ENCODE measurements around the gene PEX11G. TPM values are rescaled to one million over a fixed set of nuclear protein-coding genes. Genes with fewer than 3 reads are reported as not detected.

Gene PEX11G
- total and polyA plus RNA-seq, 10 of the 15 experiments (the other 5 are each of a cell fraction or from before 2014, with no cell fraction given) = 0.05 to 1.8 (median 0.73) TPM; not detected in 1

- no peaks in the 10 kb centered on the region for H3K79me2 ChIP-seq (ENCODE audit: control insufficient read depth, insufficient read depth, low read length)
- RAD21 ChIA-PET (ENCODE audit: unreplicated experiment) = no interaction called here
- ATAC-seq = no peak
- no peak for DNase-seq (ENCODE audit: low read depth, low spot score)
- H3K36me3 ChIP-seq (ENCODE audit: control insufficient read depth in 2 of 2, insufficient read depth in 2 of 2, low read length in 1 of 2) = peaks cover 15 to 46% of the 10 kb centered on the region in 2 experiments; a peak in 3 of 4 replicates
- no peak overlapping the region for H3K4me2 ChIP-seq (ENCODE audit: control insufficient read depth, insufficient read depth)
- H3K4me1 ChIP-seq (ENCODE audit: control insufficient read depth, insufficient read depth, low read length) = no peaks in the 10 kb centered on the region
- BruUV-seq (replicated peaks) = no TSS peak
- SMC1A ChIA-PET (ENCODE audit: uncharacterized antibody, unreplicated experiment) = no interaction called here
- in situ Hi-C loops (cut with MboI) (no loop called here), intact Hi-C loops (cut with micrococcal nuclease; ENCODE audit: unreplicated experiment) (no loop called here)
- H3K4me3 ChIP-seq = no peak overlapping the region
- POLR2A ChIA-PET = no interaction called here
- H4K20me1 ChIP-seq (ENCODE audit: control insufficient read depth, insufficient read depth) = no peaks in the 10 kb centered on the region
- H3K27me3 ChIP-seq (replicated peaks in 1 of 2; ENCODE audit: control insufficient read depth in 2 of 2, insufficient read depth in 2 of 2, low read length in 1 of 2) = no peaks in the 10 kb centered on the region
- H3K9me3 ChIP-seq (replicated peaks; ENCODE audit: control insufficient read depth, insufficient read depth, low read length) = no peaks in the 10 kb centered on the region; the same call in 2 of the 3 replicates
- no peak for FAIRE-seq
- H3K27ac ChIP-seq (ENCODE audit: control insufficient read depth, insufficient read depth) = no peak overlapping the region
- H3K9ac ChIP-seq (ENCODE audit: control insufficient read depth, insufficient read depth, low read length) = no peak overlapping the region
- 94% methylated on average over 13 of the region's 14 CpGs for WGBS (ENCODE audit: insufficient coverage, insufficient replicate concordance, low lambda C conversion rate, missing lambda C conversion rate)
- H2AFZ ChIP-seq (ENCODE audit: control insufficient read depth, low read depth, low read length) = no peak overlapping the region
- TF ChIP-seq ZNF274 (IDR thresholded peaks at IDR 0.05; ENCODE audit: insufficient read depth, insufficient read length) (no peak), EGR1 (IDR thresholded peaks at IDR 0.05; ENCODE audit: borderline replicate concordance in 1 of 2, low read depth in 2 of 2, low read length in 2 of 2) (no peak)
- CTCF ChIA-PET = no interaction called here
Measured at GRCh38 chr19:7460562-7460966, 28.3 kb downstream of the PEX11G start.

GRCh38 chr19:7459773-7460172 is 29.1 kb downstream of the PEX11G start:
- no TSS peak for BruUV-seq (replicated peaks)
- Histone ChIP-seq H3K27me3 (replicated peaks in 1 of 2; ENCODE audit: control insufficient read depth in 2 of 2, insufficient read depth in 2 of 2, low read length in 1 of 2) (no peaks in the 10 kb centered on the region), H3K4me1 (ENCODE audit: control insufficient read depth, insufficient read depth, low read length) (no peaks in the 10 kb centered on the region), H3K79me2 (ENCODE audit: control insufficient read depth, insufficient read depth, low read length) (no peaks in the 10 kb centered on the region), H3K27ac (ENCODE audit: control insufficient read depth, insufficient read depth) (no peak overlapping the region), H3K4me2 (ENCODE audit: control insufficient read depth, insufficient read depth) (no peak overlapping the region), H3K4me3 (no peak overlapping the region), H3K9me3 (replicated peaks; ENCODE audit: control insufficient read depth, insufficient read depth, low read length) (peaks cover 8% of the 10 kb centered on the region; the same call in 2 of the 3 replicates), H2AFZ (ENCODE audit: control insufficient read depth, low read depth, low read length) (no peak overlapping the region), H3K9ac (ENCODE audit: control insufficient read depth, insufficient read depth, low read length) (no peak overlapping the region), H4K20me1 (ENCODE audit: control insufficient read depth, insufficient read depth) (no peaks in the 10 kb centered on the region), H3K36me3 (ENCODE audit: control insufficient read depth in 2 of 2, insufficient read depth in 2 of 2, low read length in 1 of 2) (peaks cover 22 to 48% of the 10 kb centered on the region in 2 experiments; a peak in 3 of 4 replicates)
- WGBS (ENCODE audit: insufficient coverage, insufficient replicate concordance, low lambda C conversion rate, missing lambda C conversion rate) = 89% methylated on average over 20 of the region's 20 CpGs
- ATAC-seq (no peak), DNase-seq (ENCODE audit: low read depth, low spot score) (no peak), FAIRE-seq (no peak)
- ChIA-PET CTCF (no interaction called here), RAD21 (ENCODE audit: unreplicated experiment) (no interaction called here), SMC1A (ENCODE audit: uncharacterized antibody, unreplicated experiment) (no interaction called here), POLR2A (interaction anchor here (0.6 kb wide), 1 partner anchor 77 kb away, joined by 7 read pairs; no protein-coding TSS in a partner anchor)
- in situ Hi-C loops (cut with MboI) (no loop called here), intact Hi-C loops (cut with micrococcal nuclease; ENCODE audit: unreplicated experiment) (no loop called here)
- TF ChIP-seq SUPT20H (IDR thresholded peaks at IDR 0.05; ENCODE audit: borderline replicate concordance, control insufficient read depth, low read depth, low read length) (no peak), IKZF2 (IDR thresholded peaks at IDR 0.05) (no peak), IRF3 (IDR thresholded peaks at IDR 0.05) (no peak), WRNIP1 (IDR thresholded peaks at IDR 0.05; ENCODE audit: borderline replicate concordance, low read depth, low read length) (no peak), JUNB (IDR thresholded peaks at IDR 0.05) (no peak), PML (IDR thresholded peaks at IDR 0.05; ENCODE audit: low read length) (no peak), USF1 (IDR thresholded peaks at IDR 0.05; ENCODE audit: borderline replicate concordance, extremely low read length, insufficient read depth, low read depth, low read length) (no peak), EED (IDR thresholded peaks at IDR 0.05; ENCODE audit: low read depth) (no peak), BRCA1 (IDR thresholded peaks at IDR 0.05; ENCODE audit: low read depth, low read length) (no peak), REST (IDR thresholded peaks at IDR 0.05; ENCODE audit: low read depth, low read length) (no peak)

Data from GM12878 (cell line).